ENCODE measurements around the gene ATOX1. TPM values are rescaled to one million over a fixed set of nuclear protein-coding genes. Genes with fewer than 3 reads are reported as not detected.

ATOX1 gene
- total and polyA plus RNA-seq, 2 donors from 2014 or later: 83.2 to 611 TPM

- Histone ChIP-seq H3K27ac (ENCODE audit: low read depth in 2 of 2, low read length in 2 of 2) (peak overlapping the region; percentile 54 to 79), H3K9me3 (ENCODE audit: control insufficient read depth in 2 of 3, insufficient read depth in 1 of 3, low read length in 3 of 3) (no peaks in the 10 kb centered on the region), H3K4me3 (ENCODE audit: low read length in 3 of 3) (peak overlapping the region; percentile 67 to 91 (median 74)), H3K9ac (ENCODE audit: low read length in 3 of 3) (peak overlapping the region; percentile 30 to 90 (median 66)), H3K36me3 (ENCODE audit: control insufficient read depth in 2 of 3, insufficient read depth in 3 of 3, low read length in 3 of 3) (peaks cover 0 to 6% (median 4%) of the 10 kb centered on the region in 3 donors), H3K27me3 (ENCODE audit: control insufficient read depth, insufficient read depth, low read length) (no peaks in the 10 kb centered on the region), H3K4me1 (ENCODE audit: control insufficient read depth in 2 of 3, insufficient read depth in 2 of 3, low read depth in 1 of 3, low read length in 3 of 3) (peaks cover 0 to 23% (median 17%) of the 10 kb centered on the region in 3 donors)
- DNase-seq (peak in 1 of 5 donors; percentile 45), FAIRE-seq (no peak)
- TF ChIP-seq CTCF (IDR thresholded peaks at IDR 0.05; ENCODE audit: borderline replicate concordance, extremely low read depth, insufficient read depth): no peak
- intact Hi-C loops (cut with DNase I): no loop called here
These were observed 944 bp downstream of the ATOX1 start for GRCh38 chr5:151757233-151758140.

DNA sequence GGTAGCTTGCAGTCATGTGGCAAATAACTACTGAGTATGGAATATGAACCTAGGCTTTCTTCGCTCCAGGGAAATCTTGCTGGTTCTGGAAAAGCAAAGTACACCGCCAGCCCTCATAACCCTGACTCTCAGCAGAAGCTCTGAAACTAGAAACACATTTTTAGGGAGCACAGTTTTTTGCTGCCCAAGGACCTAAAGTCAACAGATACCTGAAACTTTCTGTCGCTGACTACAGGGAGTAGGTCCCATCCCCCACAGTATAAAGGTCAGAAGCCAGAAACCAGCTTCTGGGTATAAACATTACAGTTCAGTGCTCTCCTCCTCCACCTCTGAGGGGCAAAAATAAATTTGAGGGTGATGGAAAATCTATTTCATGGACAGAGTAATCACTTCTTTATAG, 3.0 kb downstream of the ATOX1 start:
- Histone ChIP-seq H3K27ac (ENCODE audit: low read depth in 2 of 2, low read length in 2 of 2) (peak overlapping the region; percentile 55 to 82), H3K27me3 (ENCODE audit: control insufficient read depth, insufficient read depth, low read length) (no peaks in the 10 kb centered on the region), H3K9me3 (ENCODE audit: control insufficient read depth in 2 of 3, insufficient read depth in 1 of 3, low read length in 3 of 3) (no peaks in the 10 kb centered on the region), H3K4me3 (ENCODE audit: low read length in 3 of 3) (peak overlapping the region in 1 of 3 donors; percentile 16), H3K36me3 (ENCODE audit: control insufficient read depth in 2 of 3, insufficient read depth in 3 of 3, low read length in 3 of 3) (peaks cover 0 to 6% (median 4%) of the 10 kb centered on the region in 3 donors), H3K4me1 (ENCODE audit: control insufficient read depth in 2 of 3, insufficient read depth in 2 of 3, low read depth in 1 of 3, low read length in 3 of 3) (peaks cover 0 to 27% (median 17%) of the 10 kb centered on the region in 3 donors), H3K9ac (ENCODE audit: low read length in 3 of 3) (peak overlapping the region in 1 of 3 donors; percentile 35)
- DNase-seq: peak in 3 of 5 donors; percentile 49 to 75 (median 73)
- TF ChIP-seq CTCF (IDR thresholded peaks at IDR 0.05; ENCODE audit: borderline replicate concordance, extremely low read depth, insufficient read depth): no peak
- intact Hi-C loops (cut with DNase I): no loop called here
- FAIRE-seq: no peak

- Histone ChIP-seq H3K9ac (ENCODE audit: low read length in 3 of 3) (no peak overlapping the region), H3K27me3 (ENCODE audit: control insufficient read depth, insufficient read depth, low read length) (no peaks in the 10 kb centered on the region), H3K27ac (ENCODE audit: low read depth in 2 of 2, low read length in 2 of 2) (no peak overlapping the region), H3K4me1 (ENCODE audit: control insufficient read depth in 2 of 3, insufficient read depth in 2 of 3, low read depth in 1 of 3, low read length in 3 of 3) (peaks cover 0 to 16% (median 2%) of the 10 kb centered on the region in 3 donors), H3K36me3 (ENCODE audit: control insufficient read depth in 2 of 3, insufficient read depth in 3 of 3, low read length in 3 of 3) (peaks cover 0 to 6% (median 4%) of the 10 kb centered on the region in 3 donors), H3K4me3 (ENCODE audit: low read length in 3 of 3) (no peak overlapping the region), H3K9me3 (ENCODE audit: control insufficient read depth in 2 of 3, insufficient read depth in 1 of 3, low read length in 3 of 3) (no peaks in the 10 kb centered on the region)
- DNase-seq (no peak), FAIRE-seq (no peak)
- intact Hi-C loops (cut with DNase I): no loop called here
- no peak for TF ChIP-seq CTCF (IDR thresholded peaks at IDR 0.05; ENCODE audit: borderline replicate concordance, extremely low read depth, insufficient read depth)
These were observed 6.8 kb downstream of the ATOX1 start for GRCh38 chr5:151751593-151751992.

Measured in kidney (tissue), 14 donors.